Lower lobe of right lung (tissue), 2 donors: Measurements from ENCODE around the gene FRMD4A. TPM values are rescaled to one million over a fixed set of nuclear protein-coding genes. Genes with fewer than 3 reads are reported as not detected.

Source experiments
- ATAC-seq, 2 donors: fragments of 200-7000 bp; cut with Tn5 transposase; one replicate each; pipeline ENCODE4 v1.9.1; 2020 to 2022; ENCODE audit warnings: mild to moderate bottlenecking in 2 of 2, moderate library complexity in 2 of 2
- DNase-seq: peaks from one replicate; pipeline ENCODE4 v3.0.0-alpha.2; 2020
- H3K27ac ChIP-seq: fragments of 200-600 bp; one replicate; pipeline ENCODE4 v1.8.0; 2022
- H3K27me3 ChIP-seq: fragments of 200-600 bp; one replicate; pipeline ENCODE4 v1.8.0; 2022; ENCODE audit warnings: low read depth
- H3K36me3 ChIP-seq: fragments of 200-600 bp; one replicate; pipeline ENCODE4 v1.8.0; 2022; ENCODE audit warnings: mild to moderate bottlenecking
- H3K4me1 ChIP-seq: fragments of 200-600 bp; one replicate; pipeline ENCODE4 v1.8.0; 2022
- H3K4me3 ChIP-seq: fragments of 200-600 bp; one replicate; pipeline ENCODE4 v1.8.0; 2022; ENCODE audit warnings: mild to moderate bottlenecking
- H3K9me3 ChIP-seq: fragments of 200-600 bp; one replicate; pipeline ENCODE4 v1.8.0; 2022
- CTCF ChIP-seq: fragments of 200-600 bp; IDR thresholded peaks from one replicate; pipeline ENCODE4 v1.8.0; 2022; ENCODE audit warnings: antibody characterized with exemption, mild to moderate bottlenecking
- intact Hi-C: fragments of 100-400 bp; cut with DNase I; formaldehyde crosslinking; loops from one replicate; pipeline ENCODE4 v1.11.0; 2022
- total RNA-seq: library from RNA; stranded (reverse); fragmentation: NEBNext Ultra II Directional; extraction: Animal tissue kit (Norgen Biotek cat#: 25700); gene quantifications from one replicate; pipeline ENCODE4 v1.2.1, GENCODE V29; 2021
- donor health status: DM: no; HTN: yes; CAD: no; lungs with severe emphysema.

Gene FRMD4A
- total RNA-seq, 1 donor from 2014 or later: 64.8 TPM

DNA sequence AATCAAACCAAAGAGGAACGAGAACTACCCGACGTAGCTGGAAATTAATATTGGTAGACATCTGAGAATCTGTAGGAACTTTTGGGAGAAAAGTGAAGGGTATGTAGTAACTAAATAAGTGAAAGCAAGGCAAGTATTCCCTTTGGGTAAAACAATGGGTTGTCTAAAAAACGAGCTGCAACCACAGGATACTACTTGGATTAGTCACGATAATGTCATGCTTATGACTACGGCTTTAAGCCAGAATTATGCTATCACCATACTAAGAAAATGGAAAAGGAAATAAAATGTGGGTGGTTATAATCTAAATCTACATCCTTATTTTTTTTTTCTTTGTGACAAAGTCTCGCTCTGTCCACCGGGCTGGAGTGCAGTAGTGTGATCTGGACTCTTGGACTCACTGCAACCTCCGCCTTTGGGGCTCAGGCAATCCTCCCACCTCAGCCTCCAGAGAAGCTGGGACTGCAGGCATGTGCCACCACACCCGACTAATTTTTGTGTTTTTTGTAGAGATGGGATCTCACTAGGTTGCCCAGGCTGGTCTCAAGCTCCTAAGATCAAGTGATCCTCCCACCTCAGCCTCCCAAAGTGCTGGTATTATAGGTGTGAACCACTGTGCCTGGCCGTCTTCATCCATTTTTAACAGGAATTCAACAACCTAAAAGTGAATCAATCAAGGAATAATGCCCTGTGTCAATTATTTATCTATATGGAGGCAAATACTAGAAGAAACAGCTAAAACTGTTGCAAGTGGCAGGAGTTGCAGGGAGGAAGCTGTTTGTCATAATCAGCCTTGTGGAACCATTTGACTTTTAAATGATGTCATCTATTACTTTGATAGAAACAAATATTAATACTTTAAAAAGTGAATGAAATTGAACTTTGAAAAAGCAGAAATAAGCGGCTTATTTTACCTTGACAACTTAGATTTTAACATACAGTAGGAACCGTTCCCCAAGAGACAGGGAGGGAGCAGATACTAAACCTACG is 554.6 kb downstream of the FRMD4A start:
- no peaks in the 10 kb centered on the region for H3K4me1 ChIP-seq
- H3K9me3 ChIP-seq: no peaks in the 10 kb centered on the region
- H3K27ac ChIP-seq: no peak overlapping the region
- H3K27me3 ChIP-seq: no peaks in the 10 kb centered on the region
- no peaks in the 10 kb centered on the region for H3K36me3 ChIP-seq
- no peak for TF ChIP-seq CTCF
- intact Hi-C loops: loop anchor here (5.0 kb wide), 1 partner anchor 109 kb away; no protein-coding TSS in a partner anchor
- ATAC-seq (no peak), DNase-seq (no peak)
- no peak overlapping the region for H3K4me3 ChIP-seq

- Histone ChIP-seq H3K4me1 (no peaks in the 10 kb centered on the region), H3K4me3 (no peak overlapping the region), H3K27me3 (no peaks in the 10 kb centered on the region), H3K36me3 (no peaks in the 10 kb centered on the region), H3K9me3 (no peaks in the 10 kb centered on the region), H3K27ac (no peak overlapping the region)
- no peak for TF ChIP-seq CTCF
- intact Hi-C loops: no loop called here
- no peak for DNase-seq
- no peak for ATAC-seq
These were observed 556.3 kb downstream of the FRMD4A start for GRCh38 chr10:13774303-13774893.

DNA sequence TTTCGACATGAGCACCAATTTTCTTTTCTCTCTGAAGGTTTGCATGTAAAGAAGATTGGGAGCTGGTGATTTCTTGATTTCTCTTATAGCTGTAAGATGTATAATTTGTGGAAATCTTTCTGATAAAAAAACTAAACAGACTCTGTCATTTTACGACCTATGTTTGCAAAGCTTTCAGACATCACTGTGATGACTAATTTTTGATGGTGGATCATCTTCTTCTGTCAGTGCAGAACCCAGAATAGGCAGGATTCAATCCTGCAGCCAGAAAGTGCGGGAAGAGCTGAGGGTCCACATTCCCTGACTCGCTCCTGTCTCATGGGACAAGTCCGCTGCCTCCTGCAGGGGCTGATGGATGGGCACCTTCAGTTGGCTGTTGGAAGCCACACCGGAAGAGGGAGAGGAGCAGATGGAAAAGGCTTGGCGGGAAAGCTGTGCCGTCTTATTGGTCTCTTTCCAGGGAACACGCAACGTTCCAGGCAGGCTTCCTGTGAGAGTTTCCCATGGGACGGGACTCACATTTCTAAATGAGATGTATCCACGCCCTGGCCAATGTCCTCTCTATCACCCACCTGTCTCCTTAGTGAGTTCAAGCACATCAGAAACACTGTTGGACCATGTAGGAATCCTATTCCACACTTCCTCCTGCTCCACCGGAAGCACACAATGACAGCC is 557.1 kb downstream of the FRMD4A start:
- Histone ChIP-seq H3K4me1 (no peaks in the 10 kb centered on the region), H3K27ac (no peak overlapping the region), H3K9me3 (no peaks in the 10 kb centered on the region), H3K4me3 (no peak overlapping the region), H3K27me3 (no peaks in the 10 kb centered on the region), H3K36me3 (no peaks in the 10 kb centered on the region)
- DNase-seq (no peak), ATAC-seq (no peak)
- no peak for TF ChIP-seq CTCF
- intact Hi-C loops: no loop called here

GRCh38 chr10:13773043-13773442 is 557.7 kb downstream of the FRMD4A start:
- peak in 1 of 2 donors; percentile 16 for ATAC-seq
- Histone ChIP-seq H3K4me1 (no peaks in the 10 kb centered on the region), H3K27me3 (no peaks in the 10 kb centered on the region), H3K4me3 (no peak overlapping the region), H3K9me3 (no peaks in the 10 kb centered on the region), H3K27ac (no peak overlapping the region), H3K36me3 (no peaks in the 10 kb centered on the region)
- intact Hi-C loops: no loop called here
- no peak for DNase-seq
- no peak for TF ChIP-seq CTCF

- DNase-seq: no peak
- Histone ChIP-seq H3K4me1 (no peaks in the 10 kb centered on the region), H3K27me3 (no peaks in the 10 kb centered on the region), H3K36me3 (no peaks in the 10 kb centered on the region), H3K27ac (no peak overlapping the region), H3K9me3 (no peaks in the 10 kb centered on the region), H3K4me3 (no peak overlapping the region)
- intact Hi-C loops: no loop called here
- ATAC-seq: no peak
- TF ChIP-seq CTCF: no peak
These were observed 558.7 kb downstream of the FRMD4A start for GRCh38 chr10:13771992-13772391.
